Cardiac muscle cell (in vitro differentiated cells and primary cell): ENCODE results near the gene SLC6A6. TPM values are rescaled to one million over a fixed set of nuclear protein-coding genes. Genes with fewer than 3 reads are reported as not detected.
"Not testable (repeated sequence)": the region's sequence is repeated elsewhere in the genome, so short reads cannot be mapped to it uniquely, and the experiment has no call there.

ENCODE experiments used
- DNase-seq, 2 donors: peaks; one replicate each; pipeline versions ENCODE4 v3.0.0 to v3.0.0-alpha.2; 2010 to 2017; ENCODE audit warnings: low read depth in 1 of 2, low spot score in 1 of 2
- H3K27ac ChIP-seq: fragments of 200-600 bp; sonication (generic); 2 replicates; pipeline ENCODE4 v1.5.1; 2016
- H3K27me3 ChIP-seq: fragments of 200-600 bp; sonication (generic); 2 replicates; pipeline ENCODE4 v1.6.0; 2016; ENCODE audit warnings: control low read depth
- H3K36me3 ChIP-seq: fragments of 200-600 bp; sonication (generic); 2 replicates; pipeline ENCODE4 v1.5.1; 2016; ENCODE audit warnings: control low read depth
- H3K4me1 ChIP-seq: fragments of 200-600 bp; sonication (generic); 2 replicates; pipeline ENCODE4 v1.8.1; 2017; ENCODE audit warnings: low read depth, mild to moderate bottlenecking, mixed run types
- H3K4me3 ChIP-seq: fragments of 200-600 bp; sonication (generic); 2 replicates; pipeline ENCODE4 v1.5.1; 2016; ENCODE audit warnings: mild to moderate bottlenecking
- H3K9me3 ChIP-seq: fragments of 200-600 bp; sonication (generic); 2 replicates; pipeline ENCODE4 v1.5.1; 2017; ENCODE audit warnings: low read depth, mild to moderate bottlenecking, control low read depth
- CTCF ChIP-seq: IDR thresholded peaks from 2 replicates; pipeline ENCODE4 v1.5.1; 2012; ENCODE audit warnings: low read depth, mild to moderate bottlenecking, low read length
- polyA plus RNA-seq: library from polyadenylated mRNA; unstranded; fragments of >200 nt; fragmentation: Nextera tagmentation; extraction: Ambion mirVana; gene quantifications from 2 replicates; pipeline ENCODE4 v1.2.1, GENCODE V29; 2016
- total RNA-seq: library from RNA; depleted of rRNA; stranded (reverse); fragments of >200 nt; gene quantifications from 2 replicates; pipeline ENCODE4 v1.2.3, GENCODE V29; 2016

SLC6A6 gene
- total and polyA plus RNA-seq, 2 experiments from 2014 or later = 5.4 to 19.7 TPM

- no peak overlapping the region for H3K27ac ChIP-seq
- H3K27me3 ChIP-seq = no peaks in the 10 kb centered on the region
- no peak overlapping the region for H3K4me3 ChIP-seq
- TF ChIP-seq CTCF = no peak
- no peaks in the 10 kb centered on the region for H3K36me3 ChIP-seq
- DNase-seq = no peak
- H3K9me3 ChIP-seq = no peaks in the 10 kb centered on the region
- H3K4me1 ChIP-seq = peaks cover 23% of the 10 kb centered on the region
Measured at GRCh38 chr3:14436954-14437281, 34.5 kb downstream of the SLC6A6 start.

GRCh38 chr3:14437705-14438104 is 35.3 kb downstream of the SLC6A6 start:
- peaks cover 16% of the 10 kb centered on the region for H3K4me1 ChIP-seq
- not testable (repeated sequence) for H3K27ac ChIP-seq, H3K36me3 ChIP-seq, H3K9me3 ChIP-seq, H3K4me3 ChIP-seq, H3K27me3 ChIP-seq, DNase-seq

GRCh38 chr3:14438262-14438661 is 35.9 kb downstream of the SLC6A6 start:
- DNase-seq = no peak
- Histone ChIP-seq H3K9me3 (no peaks in the 10 kb centered on the region), H3K4me3 (no peak overlapping the region), H3K36me3 (no peaks in the 10 kb centered on the region), H3K27ac (no peak overlapping the region), H3K27me3 (no peaks in the 10 kb centered on the region), H3K4me1 (peaks cover 16% of the 10 kb centered on the region)
- no peak for TF ChIP-seq CTCF

GRCh38 chr3:14438929-14439328 is 36.5 kb downstream of the SLC6A6 start:
- no peaks in the 10 kb centered on the region for H3K36me3 ChIP-seq
- H3K9me3 ChIP-seq = no peaks in the 10 kb centered on the region
- peaks cover 16% of the 10 kb centered on the region for H3K4me1 ChIP-seq
- DNase-seq = no peak
- TF ChIP-seq CTCF = no peak
- H3K4me3 ChIP-seq = no peak overlapping the region
- H3K27me3 ChIP-seq = no peaks in the 10 kb centered on the region
- peak overlapping the region; percentile 17 for H3K27ac ChIP-seq

- Histone ChIP-seq H3K9me3 (no peaks in the 10 kb centered on the region), H3K36me3 (no peaks in the 10 kb centered on the region), H3K27me3 (no peaks in the 10 kb centered on the region), H3K4me1 (peaks cover 16% of the 10 kb centered on the region), H3K27ac (peak overlapping the region; percentile 17), H3K4me3 (no peak overlapping the region)
- no peak for TF ChIP-seq CTCF
- DNase-seq = peak in 1 of 2 donors; percentile 76
Measured at GRCh38 chr3:14439501-14440167, 37.2 kb downstream of the SLC6A6 start.

- Histone ChIP-seq H3K4me1 (peaks cover 16% of the 10 kb centered on the region), H3K36me3 (no peaks in the 10 kb centered on the region), H3K9me3 (no peaks in the 10 kb centered on the region), H3K4me3 (no peak overlapping the region), H3K27me3 (no peaks in the 10 kb centered on the region), H3K27ac (no peak overlapping the region)
- DNase-seq = no peak
- TF ChIP-seq CTCF = no peak
Measured at GRCh38 chr3:14440168-14440518, 37.7 kb downstream of the SLC6A6 start.
